ENCODE measurements around the gene MTCP1.

Gene MTCP1

DNA sequence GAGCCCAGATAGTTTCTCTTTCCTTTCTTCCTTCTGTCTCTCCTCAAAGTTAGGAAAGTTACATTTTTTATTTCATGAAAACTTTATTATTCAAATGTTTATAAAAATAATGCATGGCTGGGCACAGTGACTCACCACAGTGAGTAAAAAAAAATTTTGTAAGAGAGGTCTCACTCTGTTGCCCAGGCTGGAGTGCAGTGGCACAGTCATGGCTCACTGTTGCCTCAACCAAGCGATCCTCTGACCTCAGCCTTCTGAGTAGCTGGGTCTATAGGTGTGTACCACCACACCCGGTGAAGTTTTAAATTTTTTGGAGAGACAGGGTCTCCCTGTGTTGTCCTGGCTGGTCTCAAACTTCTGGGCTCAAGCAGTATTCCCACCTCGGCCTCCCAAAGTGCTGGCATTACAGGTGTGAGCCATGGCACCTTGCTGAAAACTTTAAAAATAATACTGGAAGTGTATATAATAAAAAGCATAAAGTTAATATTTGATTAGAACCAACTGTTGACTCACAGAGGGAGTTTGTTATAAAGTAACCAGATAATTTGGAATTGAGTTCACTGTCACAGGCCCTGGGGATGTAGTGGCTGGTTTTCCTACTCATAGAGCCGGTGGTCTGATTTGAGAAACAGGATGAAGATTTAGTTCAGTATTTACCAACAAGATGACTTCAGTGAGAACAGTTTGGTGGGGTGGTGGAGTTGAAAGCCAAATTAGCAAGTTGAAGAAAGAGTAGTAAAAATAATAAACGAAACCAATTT, 18.0 kb downstream of the MTCP1 start:
- DNase-seq, result no peak

DNA sequence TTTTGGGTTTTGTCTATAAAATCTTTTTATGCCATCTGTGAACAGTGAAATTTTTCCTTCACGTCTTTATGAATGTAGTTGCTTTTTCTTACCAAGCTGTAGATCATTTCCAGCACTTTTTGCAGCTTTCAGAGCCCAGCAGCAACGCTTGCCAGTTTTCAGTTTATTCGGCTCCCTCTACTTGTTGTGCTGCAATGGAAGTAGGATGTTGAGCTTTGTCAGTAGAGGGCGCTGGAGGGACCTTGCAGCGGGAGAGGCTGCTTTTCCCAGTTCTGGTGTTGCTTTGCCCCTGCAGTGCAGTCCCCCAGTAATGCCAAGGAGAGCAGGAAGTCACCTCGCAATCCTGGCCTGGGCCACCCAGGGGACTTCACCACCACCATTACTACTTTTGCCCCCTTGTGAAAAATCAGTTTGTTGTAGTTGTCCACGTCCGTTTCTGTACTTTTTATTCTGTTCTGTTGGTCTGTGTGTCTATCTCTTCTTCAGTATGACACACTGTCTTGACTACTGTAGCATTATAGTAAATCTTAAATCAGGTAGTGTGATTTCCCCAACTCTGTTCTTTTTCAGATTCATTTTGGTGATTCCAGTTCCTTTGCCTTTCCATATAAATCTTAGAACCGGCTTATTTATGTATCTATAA, 21.8 kb downstream of the MTCP1 start:
- DNase-seq, result peak; percentile 43

DNA sequence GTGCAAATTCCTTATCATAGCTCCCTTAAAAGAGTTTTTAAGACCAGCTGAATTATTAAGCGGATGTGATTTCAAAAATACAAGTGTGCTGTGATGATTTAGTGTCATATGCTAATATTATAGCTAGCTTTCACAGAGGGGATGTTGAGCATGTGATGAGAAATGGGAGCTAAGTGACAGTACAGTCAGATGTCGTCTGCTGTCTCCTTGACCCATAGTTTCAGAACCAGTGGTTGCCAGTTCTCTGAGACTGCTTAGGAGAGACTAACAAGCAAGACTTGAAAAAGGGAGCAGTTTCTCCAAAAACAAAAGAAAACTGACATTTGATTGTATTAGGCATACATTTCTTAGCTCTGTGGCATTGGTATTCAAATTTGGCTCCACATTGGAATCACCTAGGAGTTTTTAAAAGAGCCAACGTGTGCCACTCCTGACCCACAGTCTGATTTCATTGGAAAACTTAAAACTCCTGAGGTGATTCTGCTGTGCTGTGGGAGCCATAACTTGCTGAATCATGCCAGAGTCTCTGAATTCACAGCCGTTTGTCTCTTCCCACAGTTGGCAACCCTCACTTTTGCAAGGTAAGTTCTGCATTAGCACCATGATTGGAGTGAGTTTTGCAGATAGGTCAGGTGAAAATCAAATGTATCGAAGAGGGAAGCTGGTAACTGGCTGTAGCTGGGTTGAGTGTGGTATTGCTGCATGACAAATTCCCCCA, 24.0 kb downstream of the MTCP1 start:
- DNase-seq, result no peak

DNA sequence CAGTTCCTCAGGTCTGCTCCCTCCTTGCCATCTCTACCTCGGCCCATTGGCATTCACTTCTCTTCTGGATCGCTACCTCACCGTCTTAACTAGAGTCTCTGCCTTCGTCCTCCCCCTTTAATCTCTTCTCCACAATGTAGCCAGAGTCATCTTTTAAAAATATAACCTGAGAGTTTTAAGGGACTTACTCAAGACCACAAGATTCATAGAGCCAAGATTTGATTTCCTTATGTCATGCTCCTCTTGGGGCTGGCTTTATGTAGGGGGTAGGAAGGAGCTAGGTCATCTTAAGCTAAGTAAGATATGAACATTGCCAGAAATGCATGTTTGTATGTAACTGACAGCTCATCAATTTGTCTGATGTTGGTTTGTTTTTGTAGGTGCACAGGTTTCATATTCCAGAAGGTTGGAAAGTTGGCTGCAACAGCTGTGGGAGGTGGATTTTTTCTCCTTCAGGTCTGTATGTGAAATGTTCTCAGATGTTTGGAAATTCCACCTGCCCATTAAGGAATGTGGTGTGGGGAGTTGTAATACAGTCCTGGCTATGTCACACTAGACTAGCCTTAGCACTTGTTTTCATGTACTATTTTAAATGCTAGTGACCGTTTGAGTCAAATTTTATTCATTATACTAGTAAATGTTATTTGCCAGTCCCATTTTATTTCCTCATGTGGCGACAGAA, 24.7 kb downstream of the MTCP1 start:
- no peak for DNase-seq

DNA sequence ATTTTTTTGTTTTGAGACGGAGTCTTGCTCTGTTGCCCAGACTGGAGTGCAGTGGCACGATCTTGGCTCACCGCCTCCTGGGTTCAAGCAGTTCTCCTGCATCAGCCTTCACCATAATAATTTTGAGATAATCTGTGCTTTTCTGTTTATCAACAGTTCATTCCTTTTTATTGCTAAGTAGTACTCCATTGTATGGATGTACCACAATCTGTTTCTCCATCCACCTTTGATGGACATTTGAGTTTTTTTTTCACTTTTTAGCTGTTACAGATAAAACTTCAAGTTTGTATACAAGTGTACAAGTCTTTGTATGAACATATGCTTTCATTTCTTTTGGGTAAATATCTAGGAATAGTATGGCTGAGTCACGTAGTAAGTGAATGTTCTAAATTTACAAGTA, 35.2 kb downstream of the MTCP1 start:
- no peak for DNase-seq

DNA sequence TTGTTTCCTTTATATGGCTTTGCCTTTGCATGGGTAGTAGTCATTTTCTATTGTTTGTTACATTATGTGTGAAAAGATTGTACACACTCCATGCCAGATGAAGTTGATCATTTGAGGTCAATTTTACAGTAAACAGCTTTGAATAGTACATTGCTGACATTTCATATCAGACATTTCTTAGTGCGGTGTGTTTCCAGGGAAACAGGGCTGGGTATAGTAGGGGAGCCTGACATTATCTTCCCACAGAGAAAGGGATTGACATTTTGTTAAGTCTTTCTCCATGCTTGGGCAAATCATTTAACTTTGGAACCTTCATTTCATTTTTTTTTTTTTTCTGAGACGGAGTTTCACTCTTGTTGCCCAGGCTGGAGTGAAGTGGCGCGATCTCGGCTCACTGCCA, 39.3 kb downstream of the MTCP1 start:
- no peak for DNase-seq

DNA sequence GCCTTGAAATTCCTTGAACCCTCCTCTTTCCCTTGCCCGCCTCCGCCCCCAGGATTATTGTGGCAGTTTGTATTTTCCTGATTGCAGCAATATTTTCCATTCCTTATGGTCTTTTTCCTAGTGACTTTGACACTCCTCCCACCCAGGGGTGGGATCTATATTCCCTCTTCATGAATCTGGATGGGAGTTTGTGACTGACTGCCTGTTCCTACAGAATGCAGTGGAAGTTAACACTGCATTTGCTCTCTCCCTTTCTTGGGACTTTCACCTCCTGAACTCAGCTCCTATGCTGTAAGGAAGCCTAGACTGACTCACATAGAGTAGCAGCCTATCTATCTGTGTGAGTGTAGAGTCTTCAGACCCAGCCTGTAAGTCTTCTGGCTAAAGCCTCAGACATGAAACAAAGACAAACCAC, 42.1 kb downstream of the MTCP1 start:
- no peak for DNase-seq

DNA sequence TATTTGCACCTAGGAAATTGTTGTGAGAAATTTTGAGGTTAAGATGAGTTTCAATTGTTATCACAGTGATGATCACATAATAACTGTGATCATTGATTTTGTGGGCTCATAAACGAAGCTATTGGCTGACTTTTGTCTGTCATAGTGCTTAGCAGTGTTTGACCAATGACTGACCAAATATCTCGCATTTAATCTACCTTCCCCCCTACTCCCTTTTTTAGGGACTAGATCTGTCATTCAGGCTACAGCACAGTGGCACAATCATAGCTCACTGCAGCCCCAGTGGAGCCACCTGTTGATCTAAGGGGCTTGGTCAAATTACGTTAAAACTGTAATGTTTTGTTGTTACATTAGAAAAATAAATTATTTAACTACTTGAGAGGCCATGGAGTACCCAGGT, 42.8 kb downstream of the MTCP1 start:
- no peak for DNase-seq

DNA sequence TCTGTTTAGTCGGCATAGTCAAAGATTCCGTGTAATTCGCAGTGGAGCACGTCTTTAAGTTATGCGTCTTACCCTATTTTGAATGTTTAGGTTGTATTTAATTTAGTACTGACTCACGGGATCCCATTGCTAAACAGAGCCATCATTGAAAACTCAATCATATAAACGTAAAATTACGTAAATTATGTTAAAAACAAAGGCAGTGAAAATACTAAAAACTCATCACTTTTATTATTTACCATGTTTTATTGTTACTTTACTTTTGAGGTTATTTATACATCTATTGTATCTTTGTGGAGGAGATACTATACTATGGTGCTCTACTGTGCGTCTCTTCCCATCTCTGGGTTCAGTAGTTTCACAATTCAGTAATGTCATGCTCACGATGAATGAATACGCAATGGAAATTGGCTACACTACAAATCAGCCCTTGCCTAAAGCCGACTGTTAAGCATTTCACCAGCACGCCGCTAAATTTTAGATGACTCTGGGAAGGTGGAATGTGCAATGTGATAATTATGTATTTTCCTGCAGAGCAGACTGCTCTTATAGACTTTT, 43.3 kb downstream of the MTCP1 start:
- DNase-seq, result no peak

DNA sequence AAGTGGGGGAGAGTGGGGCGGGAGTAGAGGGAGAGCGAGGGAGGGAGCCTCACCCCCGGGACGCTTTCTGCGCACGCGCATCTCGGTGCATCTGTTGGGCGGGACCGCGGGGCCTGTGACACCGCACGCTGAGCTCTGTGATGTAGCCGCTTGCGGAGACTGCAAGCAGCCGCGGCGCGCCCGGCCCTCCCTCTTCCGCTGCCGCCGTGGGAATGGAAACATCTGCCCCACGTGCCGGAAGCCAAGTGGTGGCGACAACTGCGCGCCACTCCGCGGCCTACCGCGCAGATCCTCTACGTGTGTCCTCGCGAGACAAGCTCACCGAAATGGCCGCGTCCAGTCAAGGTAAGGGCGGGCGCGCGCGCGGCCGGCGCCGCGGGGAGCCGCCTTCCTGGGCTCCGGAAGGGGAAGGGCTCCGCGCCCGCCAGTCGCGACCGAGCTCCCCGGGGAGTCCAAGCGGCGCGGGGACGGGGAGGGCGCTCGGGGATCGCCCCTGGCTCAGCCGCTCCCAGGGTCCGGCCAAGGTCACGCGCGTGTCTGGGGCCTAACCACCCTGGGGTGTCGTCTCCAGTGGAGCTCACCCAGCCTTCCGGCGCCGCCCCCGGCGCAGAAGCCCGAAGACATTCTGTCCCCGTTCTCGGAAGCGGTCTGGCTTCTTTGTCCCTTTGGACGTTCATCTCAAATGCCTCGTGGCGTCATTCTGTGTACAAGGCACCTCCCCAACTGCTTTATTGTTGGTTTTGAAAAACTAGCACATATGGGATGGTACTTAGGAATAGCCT, 44.0 kb downstream of the MTCP1 start, which contains the start of gene FUNDC2:
Gene FUNDC2 (plus strand): TSS at position 118 of the 782 bp plus-strand sequence. CDS start 95 bp downstream, at position 213.
- peak; percentile 91 for DNase-seq

DNA sequence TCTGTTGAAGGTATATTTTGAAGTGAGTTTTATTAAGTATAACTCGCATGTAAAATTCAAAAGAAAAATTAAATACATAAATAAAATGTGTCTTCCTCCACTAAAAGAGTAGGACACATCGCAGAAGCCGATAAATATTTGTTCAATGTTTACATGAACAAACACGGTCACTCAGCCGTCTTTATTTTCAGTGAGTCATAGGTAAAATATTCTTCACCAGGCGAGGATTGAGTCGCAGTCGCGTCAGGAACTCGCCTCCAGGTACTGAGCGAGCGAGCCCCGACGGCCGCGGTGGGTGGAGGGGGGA, 44.6 kb downstream of the MTCP1 start:
- DNase-seq, result no peak

DNA sequence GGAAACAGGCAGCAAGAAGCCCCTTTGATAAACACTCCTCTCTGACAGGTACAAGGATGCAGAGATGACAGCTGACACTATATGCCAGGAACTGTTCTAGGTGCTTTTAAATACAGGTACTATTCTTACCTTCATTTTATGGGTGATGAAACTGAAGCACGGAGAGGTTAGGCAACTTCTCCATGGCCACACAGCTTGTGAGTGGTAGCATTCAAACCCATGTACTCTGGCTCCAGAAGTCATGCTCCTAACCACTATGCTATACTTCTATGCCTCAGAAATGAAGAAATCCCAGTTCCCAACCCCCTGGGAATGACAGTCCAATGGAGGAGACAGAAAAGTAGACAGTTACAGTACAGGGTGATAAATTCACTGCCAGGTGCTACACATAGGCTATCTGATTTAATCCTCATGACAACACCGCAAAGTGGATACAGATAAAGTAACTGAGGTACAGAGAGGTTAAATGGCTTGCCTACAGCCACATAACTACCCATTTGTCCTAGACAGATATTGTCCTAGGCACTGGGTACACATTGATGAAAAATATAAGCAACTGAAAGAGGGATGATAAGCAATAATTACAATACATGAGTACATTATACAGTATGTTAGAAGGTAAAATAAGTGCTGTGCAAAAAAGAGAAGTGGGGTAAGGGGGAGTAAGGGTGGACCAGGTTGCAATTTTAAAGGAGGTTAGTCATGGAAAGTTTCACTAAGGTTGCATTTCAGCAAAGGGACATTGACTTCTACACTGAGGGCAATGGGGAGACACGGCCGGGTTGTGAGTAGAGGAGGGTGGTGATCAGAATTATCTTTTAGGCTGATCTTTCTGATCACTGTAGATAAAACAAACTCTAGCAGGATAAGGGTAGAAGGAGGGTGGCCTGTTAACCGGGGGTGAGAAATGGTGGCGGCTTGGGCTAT, 46.8 kb downstream of the MTCP1 start:
- DNase-seq, result no peak

DNA sequence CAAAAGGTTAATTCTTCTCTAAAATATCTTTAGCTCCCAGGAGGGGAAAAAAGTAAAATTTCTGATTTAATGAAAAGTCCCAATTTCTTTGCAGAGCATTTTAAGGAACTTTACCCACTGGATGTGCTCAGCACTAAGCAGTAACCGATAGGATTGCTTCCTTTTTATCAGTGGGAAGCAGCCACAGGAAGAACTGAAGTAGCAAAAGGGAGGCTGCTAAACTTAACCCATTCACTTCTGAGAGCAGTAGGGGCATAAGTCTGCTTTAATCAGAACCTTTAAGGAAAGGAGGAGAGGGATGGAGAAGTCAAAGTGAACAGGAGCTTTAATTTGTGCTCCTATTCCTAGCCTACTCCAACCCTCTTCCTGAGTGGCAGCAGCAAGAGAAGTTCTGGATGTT, 48.4 kb downstream of the MTCP1 start, which contains the start of gene F8:
Gene F8 (minus strand): TSS at position 139 of the 400 bp plus-strand sequence. CDS start 171 bp downstream, outside the sequence.
- no peak for DNase-seq

DNA sequence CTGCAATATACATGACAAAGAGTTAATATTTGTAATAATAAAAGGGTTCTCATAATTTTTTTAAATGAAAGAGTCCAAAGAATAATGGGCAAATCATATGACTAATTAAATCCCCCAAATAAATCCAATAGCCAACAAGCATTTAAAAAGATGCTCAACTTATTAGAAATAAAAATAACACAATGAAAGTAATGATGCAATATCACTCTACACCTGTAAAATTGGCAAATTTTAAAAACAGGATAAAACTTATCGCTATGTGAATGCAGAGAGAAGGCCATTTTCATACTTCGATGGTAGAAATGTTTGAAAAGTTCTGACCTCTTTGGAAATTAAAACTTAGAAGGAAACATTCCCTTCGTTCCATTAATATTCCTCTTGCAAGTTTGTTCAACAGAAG, 50.3 kb downstream of the MTCP1 start:
- DNase-seq, result no peak

Data from activated gamma-delta T cell treated with Interleukin-2 at 50 U/mL for 16 hours (primary cell).